Heart left ventricle (tissue), 16 donors: ENCODE results near the gene GLRA1. TPM values are rescaled to one million over a fixed set of nuclear protein-coding genes. Genes with fewer than 3 reads are reported as not detected.

Experiments
- ATAC-seq, 4 donors: fragments of 200-7000 bp; cut with Tn5 transposase; one replicate each; pipeline ENCODE4 v1.9.1; 2020 to 2022; ENCODE audit warnings: moderate library complexity in 4 of 4, mild to moderate bottlenecking in 3 of 4, moderate number of reproducible peaks in 1 of 4
- DNase-seq, 5 donors: peaks; one replicate each; pipeline ENCODE4 v3.0.0-alpha.2; 2020
- H3K27ac ChIP-seq, 12 donors: fragments of 200-600 bp; sonication (generic) in 4 of 12; one replicate each; pipeline versions ENCODE4 v1.5.0 to v1.8.0; 2016 to 2022; ENCODE audit warnings: mild to moderate bottlenecking in 2 of 12
- H3K27me3 ChIP-seq, 9 donors: fragments of 200-600 bp; sonication (generic) in 2 of 9; one replicate each; pipeline versions ENCODE4 v1.5.1 to v1.8.0; 2016 to 2022; ENCODE audit warnings: mild to moderate bottlenecking in 3 of 9
- H3K36me3 ChIP-seq, 9 donors: fragments of 200-600 bp; sonication (generic) in 2 of 9; one replicate each; pipeline versions ENCODE4 v1.5.0 to v1.8.0; 2018 to 2022; ENCODE audit warnings: mild to moderate bottlenecking in 2 of 9
- H3K4me1 ChIP-seq, 12 donors: fragments of 200-600 bp; sonication (generic) in 4 of 12; one replicate each; pipeline versions ENCODE4 v1.5.0 to v1.8.0; 2016 to 2022; ENCODE audit warnings: mild to moderate bottlenecking in 3 of 12
- H3K4me3 ChIP-seq, 12 donors: fragments of 200-600 bp; sonication (generic) in 4 of 12; one replicate each; pipeline versions ENCODE4 v1.5.0 to v1.8.0; 2017 to 2022; ENCODE audit warnings: mild to moderate bottlenecking in 9 of 12, moderate library complexity in 4 of 12
- H3K9me3 ChIP-seq, 12 donors: fragments of 200-600 bp; sonication (generic) in 4 of 12; one replicate each; pipeline versions ENCODE4 v1.5.0 to v1.8.0; 2016 to 2022; ENCODE audit warnings: mild to moderate bottlenecking in 1 of 12
- POLR2A ChIP-seq, 2 donors: fragments of 450-650 bp; IDR thresholded peaks; one replicate each; pipeline ENCODE4 v1.6.1; 2017; ENCODE audit warnings: antibody characterized with exemption in 2 of 2, mild to moderate bottlenecking in 2 of 2, moderate library complexity in 2 of 2
- WGBS, 4 donors: extraction: QIAGEN DNeasy Blood & Tissue Kit in 2 of 4; methylation state at CpG; one replicate each; pipeline versions ENCODE4 v1.1.5 to v1.1.7; 2013 to 2018; 5-methylcytosine and 5-hydroxymethylcytosine counted together
- intact Hi-C, 10 donors: fragments of 100-400 bp; cut with DNase I; formaldehyde crosslinking; loops; one replicate each; pipeline versions ENCODE4 v1.11.1 to v1.14.2; 2022
- polyA plus RNA-seq, 2 donors: library from polyadenylated mRNA; stranded (reverse); fragments of 200-250 nt; gene quantifications; one replicate each; pipeline ENCODE4 v1.2.3, GENCODE V29; 2013
- total RNA-seq, 9 donors: library from RNA; depleted of rRNA in 2 of 9; stranded (reverse); fragments of >200 nt in 2 of 9; fragmentation: NEBNext Ultra II Directional in 3 of 9; extraction: Animal tissue kit (Norgen Biotek cat#: 25700) in 3 of 9; gene quantifications; one replicate each; pipeline versions ENCODE4 v1.1.0 to v1.2.4, GENCODE V29; 2016 to 2023
- TF ChIP-seq, protein P1 (sequence below), 12 donors: fragments of 200-600 bp; sonication (generic) in 4 of 12; IDR thresholded peaks; one replicate each; pipeline versions ENCODE4 v1.5.0 to v1.8.0; 2018 to 2022; ENCODE audit warnings: antibody characterized with exemption in 12 of 12, mild to moderate bottlenecking in 5 of 12
- donor health status: ischemic (EF 13 %, LVEDD 7.1; RV severe dilation, severe dysfunction).
- donor health status: healthy with polysubstance abuse.
- donor health status: DM: no; HTN: yes; CAD: no.
- donor health status: DM: no; HTN: no; CAD: no.
- donor health status: ischemic (EF 25% LVEDD 6.9; RV normal size, moderate dysfunction).
- donor health status: ischemic (EF 25% LVEDD 5.7; RV mildly dilated, moderate dysfunction).
- donor health status: healthy.
- donor health status: DM: yes; HTN: yes; CAD: no.
- donor health status: ischemic (EF 35%, LVEDD 5.7; RV mildly dilated, moderate dysfunction).
- donor health status: nonischemic (EF 11% LVEDD 7.7; RV severe dilation, severe dysfunction).
- donor health status: DM: yes; HTN: yes; CAD: no.
- donor health status: PGD.
- donor health status: ischemic (EF 29% LVEDD 5.4; RV normal size, mild dysfunction).
- donor health status: nonischemic (EF 23%, LVEDD 6.1; RV moderate dilation, normal function).

The GLRA1 gene
- total and polyA plus RNA-seq, 11 donors, result not detected

DNA sequence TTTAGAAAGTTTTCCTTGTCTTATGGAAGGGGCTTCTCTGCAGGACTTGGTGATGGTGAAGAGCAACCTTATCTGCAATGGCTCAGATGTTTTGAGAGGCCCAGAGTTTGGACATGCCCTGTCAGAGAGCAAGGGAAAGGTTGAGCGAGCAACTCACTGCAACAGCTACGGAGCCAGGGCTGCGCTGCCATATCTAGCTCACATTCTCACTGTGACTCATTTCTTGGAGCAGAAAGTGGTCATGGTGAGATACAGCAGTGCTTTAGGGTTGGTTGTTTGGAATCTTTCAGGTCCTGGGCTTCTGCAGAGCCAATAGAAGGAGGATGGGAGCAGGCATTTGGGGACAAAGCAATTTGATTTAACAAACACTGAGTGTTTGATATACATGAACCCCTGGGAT lies 12.3 kb downstream of the GLRA1 start:
- ATAC-seq, result peak; percentile 86 to 96 (median 87)
- 23 to 47% (median 35%) methylated on average over 3 of the region's 3 CpGs for WGBS, 4 donors

DNA sequence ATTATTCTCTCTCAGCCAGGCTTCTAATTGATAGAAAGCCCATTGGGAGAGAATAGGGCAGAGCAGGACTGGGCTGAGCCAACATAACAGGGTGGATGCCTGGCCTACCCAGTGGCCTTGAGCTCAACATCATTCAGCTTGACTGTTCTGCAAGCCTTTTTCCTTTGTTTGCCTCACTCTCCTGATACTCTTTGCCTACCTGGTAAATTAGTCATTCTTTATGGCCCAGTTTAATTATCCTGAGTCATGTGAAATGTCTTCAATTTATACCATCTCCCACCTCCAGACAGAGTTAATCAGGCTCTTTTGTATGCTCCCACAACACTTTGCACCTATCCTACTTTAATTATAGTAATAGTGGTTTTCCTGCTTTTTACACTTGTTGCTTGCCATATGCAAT lies 13.6 kb downstream of the GLRA1 start:
- Histone ChIP-seq H3K9me3 (no peaks in the 10 kb centered on the region), H3K36me3 (no peaks in the 10 kb centered on the region), H3K4me3 (no peak overlapping the region), H3K27ac (no peak overlapping the region), H3K4me1 (peaks cover 0 to 11% (median 0%) of the 10 kb centered on the region in 12 donors), H3K27me3 (no peaks in the 10 kb centered on the region)
- no peak for DNase-seq
- TF ChIP-seq POLR2A (IDR thresholded peaks at IDR 0.05), result no peak
- TF ChIP-seq, protein P1, sequence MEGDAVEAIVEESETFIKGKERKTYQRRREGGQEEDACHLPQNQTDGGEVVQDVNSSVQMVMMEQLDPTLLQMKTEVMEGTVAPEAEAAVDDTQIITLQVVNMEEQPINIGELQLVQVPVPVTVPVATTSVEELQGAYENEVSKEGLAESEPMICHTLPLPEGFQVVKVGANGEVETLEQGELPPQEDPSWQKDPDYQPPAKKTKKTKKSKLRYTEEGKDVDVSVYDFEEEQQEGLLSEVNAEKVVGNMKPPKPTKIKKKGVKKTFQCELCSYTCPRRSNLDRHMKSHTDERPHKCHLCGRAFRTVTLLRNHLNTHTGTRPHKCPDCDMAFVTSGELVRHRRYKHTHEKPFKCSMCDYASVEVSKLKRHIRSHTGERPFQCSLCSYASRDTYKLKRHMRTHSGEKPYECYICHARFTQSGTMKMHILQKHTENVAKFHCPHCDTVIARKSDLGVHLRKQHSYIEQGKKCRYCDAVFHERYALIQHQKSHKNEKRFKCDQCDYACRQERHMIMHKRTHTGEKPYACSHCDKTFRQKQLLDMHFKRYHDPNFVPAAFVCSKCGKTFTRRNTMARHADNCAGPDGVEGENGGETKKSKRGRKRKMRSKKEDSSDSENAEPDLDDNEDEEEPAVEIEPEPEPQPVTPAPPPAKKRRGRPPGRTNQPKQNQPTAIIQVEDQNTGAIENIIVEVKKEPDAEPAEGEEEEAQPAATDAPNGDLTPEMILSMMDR (IDR thresholded peaks at IDR 0.05), result no peak
- intact Hi-C loops, result no loop called here
- no peak for ATAC-seq

More for the DNA sequence above, 12.3 kb downstream of the GLRA1 start:
- Histone ChIP-seq H3K9me3 (no peaks in the 10 kb centered on the region), H3K4me1 (peaks cover 0 to 11% (median 0%) of the 10 kb centered on the region in 12 donors), H3K27ac (no peak overlapping the region), H3K36me3 (no peaks in the 10 kb centered on the region), H3K27me3 (no peaks in the 10 kb centered on the region), H3K4me3 (no peak overlapping the region)
- peak in 3 of 5 donors; percentile 17 to 35 (median 29) for DNase-seq
- no peak for TF ChIP-seq POLR2A (IDR thresholded peaks at IDR 0.05)
- TF ChIP-seq, protein P1 (IDR thresholded peaks at IDR 0.05), result no peak
- intact Hi-C loops, result no loop called here

DNA sequence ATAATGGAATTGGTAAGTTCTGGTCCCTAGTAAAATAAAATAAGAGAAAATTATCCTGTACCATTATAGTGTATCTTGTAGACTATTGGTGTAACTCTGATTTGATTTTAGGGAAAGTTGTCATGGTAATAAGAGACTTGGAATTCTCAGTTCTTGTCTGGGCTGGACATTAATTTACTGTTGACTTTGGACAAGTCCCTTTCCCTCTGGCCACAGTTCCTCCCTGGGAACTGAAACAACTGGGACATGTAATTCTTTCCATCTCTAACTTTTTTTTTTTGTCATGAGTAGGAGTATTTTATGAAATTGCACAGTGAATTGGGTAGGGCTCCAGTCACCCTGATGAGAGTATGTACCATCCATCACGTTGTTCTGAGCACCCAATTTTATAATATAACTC lies 15.0 kb downstream of the GLRA1 start:
- TF ChIP-seq, protein P1 (IDR thresholded peaks at IDR 0.05), result no peak
- no peak for TF ChIP-seq POLR2A (IDR thresholded peaks at IDR 0.05)
- Histone ChIP-seq H3K4me3 (no peak overlapping the region), H3K27ac (no peak overlapping the region), H3K9me3 (no peaks in the 10 kb centered on the region), H3K4me1 (peaks cover 0 to 17% (median 0%) of the 10 kb centered on the region in 12 donors), H3K36me3 (no peaks in the 10 kb centered on the region), H3K27me3 (no peaks in the 10 kb centered on the region)
- DNase-seq (no peak), ATAC-seq (peak in 1 of 4 donors; percentile 37)
- WGBS, 4 donors, result 52 to 65% (median 58%) methylated on average over 1 of the region's 1 CpG
- intact Hi-C loops, result no loop called here

DNA sequence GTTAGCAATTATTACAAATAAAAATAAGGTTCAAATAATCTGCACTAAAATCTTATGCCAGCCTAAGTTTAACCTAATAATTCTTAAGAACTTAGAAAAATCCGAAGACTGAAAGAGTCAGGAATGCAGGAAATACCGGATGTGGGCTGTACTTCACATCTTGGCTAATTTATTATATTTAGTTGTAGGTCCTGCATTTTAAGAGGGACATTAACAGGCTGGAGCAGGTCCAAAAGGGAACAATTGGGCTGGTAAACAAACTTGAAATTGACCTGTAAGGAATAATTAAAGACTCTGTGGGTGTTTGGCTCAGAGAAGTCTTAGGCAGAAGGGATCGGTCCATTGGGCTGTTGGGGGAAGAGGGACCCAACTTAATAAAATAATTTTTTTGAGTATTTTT lies 18.4 kb downstream of the GLRA1 start:
- Histone ChIP-seq H3K4me1 (peaks cover 0 to 11% (median 0%) of the 10 kb centered on the region in 12 donors), H3K36me3 (no peaks in the 10 kb centered on the region), H3K27me3 (no peaks in the 10 kb centered on the region), H3K9me3 (no peaks in the 10 kb centered on the region), H3K4me3 (no peak overlapping the region), H3K27ac (no peak overlapping the region)
- WGBS, 4 donors, result 50 to 60% (median 58%) methylated on average over 3 of the region's 3 CpGs
- intact Hi-C loops, result no loop called here
- ATAC-seq, result no peak
- no peak for TF ChIP-seq POLR2A (IDR thresholded peaks at IDR 0.05)
- TF ChIP-seq, protein P1 (IDR thresholded peaks at IDR 0.05), result no peak
- DNase-seq, result no peak
